Parathyroid adenoma (tissue), 2 donors: Measurements from ENCODE around the gene RBM15B.

ENCODE experiments used
- H2AFZ ChIP-seq: fragments of 300-600 bp; sonication (generic); one replicate; pipeline ENCODE4 v1.7.0; 2017; ENCODE audit warnings: antibody characterized with exemption, mild to moderate bottlenecking
- H3K27ac ChIP-seq: fragments of 300-600 bp; sonication (generic); one replicate; pipeline ENCODE4 v1.7.0; 2017
- H3K27me3 ChIP-seq: fragments of 300-600 bp; sonication (generic); one replicate; pipeline ENCODE4 v1.7.0; 2017; ENCODE audit warnings: low read length; ENCODE audit not compliant: control insufficient read depth, insufficient read depth
- H3K36me3 ChIP-seq: fragments of 300-600 bp; sonication (generic); one replicate; pipeline ENCODE4 v1.7.0; 2017; ENCODE audit warnings: low read length; ENCODE audit not compliant: control insufficient read depth, insufficient read depth
- H3K4me1 ChIP-seq: fragments of 300-600 bp; sonication (generic); one replicate; pipeline ENCODE4 v1.7.0; 2017; ENCODE audit warnings: control low read depth
- H3K4me2 ChIP-seq: fragments of 300-600 bp; sonication (generic); one replicate; pipeline ENCODE4 v1.7.0; 2017; ENCODE audit warnings: low read length
- H3K4me3 ChIP-seq: fragments of 300-600 bp; sonication (generic); one replicate; pipeline ENCODE4 v1.7.0; 2017; ENCODE audit warnings: low read depth, low read length
- H3K79me2 ChIP-seq: fragments of 300-600 bp; sonication (generic); one replicate; pipeline ENCODE4 v1.7.0; 2017; ENCODE audit warnings: control low read depth
- H3K9ac ChIP-seq: fragments of 300-600 bp; sonication (generic); one replicate; pipeline ENCODE4 v1.7.0; 2017; ENCODE audit warnings: mild to moderate bottlenecking
- H3K9me3 ChIP-seq: fragments of 300-600 bp; sonication (generic); one replicate; pipeline ENCODE4 v1.7.0; 2017; ENCODE audit warnings: low read length; ENCODE audit not compliant: control insufficient read depth
- TF ChIP-seq, protein P1 (sequence below): fragments of 300-600 bp; sonication (generic); IDR thresholded peaks from one replicate; pipeline ENCODE4 v1.7.0; 2017; ENCODE audit warnings: antibody characterized with exemption, mild to moderate bottlenecking
- donor health status: primary hyperparathyroidism.

RBM15B gene

DNA sequence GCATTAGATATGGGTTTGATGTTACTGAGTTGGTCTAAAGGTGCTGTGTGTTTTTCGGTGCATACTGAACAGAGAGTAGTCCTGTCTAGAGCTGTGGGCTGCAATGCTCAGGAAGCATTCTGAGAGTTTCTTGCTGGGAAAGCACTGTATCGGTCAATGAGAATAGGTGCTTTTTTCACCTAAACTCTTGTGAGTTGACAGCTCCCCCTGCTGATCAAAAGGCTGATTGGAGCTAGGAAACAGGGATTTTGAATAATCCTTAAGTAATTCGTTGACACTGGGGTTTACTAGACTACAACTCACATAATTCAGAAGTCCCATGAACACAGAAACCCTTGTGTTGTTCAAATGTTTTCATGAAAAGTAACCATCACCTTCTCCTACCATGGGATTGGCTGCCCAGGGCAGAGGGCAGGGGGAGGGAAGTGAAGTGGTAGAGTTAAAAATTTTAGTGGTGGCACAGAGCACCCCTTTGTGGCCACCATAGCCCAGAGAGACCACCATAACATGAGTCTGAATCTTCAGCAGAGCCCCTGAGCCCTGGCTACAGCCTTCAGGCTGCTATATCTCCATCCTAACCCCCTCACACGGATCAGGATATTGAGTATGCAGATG, 19.0 kb upstream of the RBM15B start:
- Histone ChIP-seq H3K9ac (no peak overlapping the region), H3K27me3 (no peaks in the 10 kb centered on the region), H3K9me3 (no peaks in the 10 kb centered on the region), H3K36me3 (no peaks in the 10 kb centered on the region), H2AFZ (no peak overlapping the region), H3K4me2 (no peak overlapping the region), H3K27ac (no peak overlapping the region), H3K4me1 (no peaks in the 10 kb centered on the region), H3K79me2 (no peaks in the 10 kb centered on the region), H3K4me3 (no peak overlapping the region)
- TF ChIP-seq, protein P1, sequence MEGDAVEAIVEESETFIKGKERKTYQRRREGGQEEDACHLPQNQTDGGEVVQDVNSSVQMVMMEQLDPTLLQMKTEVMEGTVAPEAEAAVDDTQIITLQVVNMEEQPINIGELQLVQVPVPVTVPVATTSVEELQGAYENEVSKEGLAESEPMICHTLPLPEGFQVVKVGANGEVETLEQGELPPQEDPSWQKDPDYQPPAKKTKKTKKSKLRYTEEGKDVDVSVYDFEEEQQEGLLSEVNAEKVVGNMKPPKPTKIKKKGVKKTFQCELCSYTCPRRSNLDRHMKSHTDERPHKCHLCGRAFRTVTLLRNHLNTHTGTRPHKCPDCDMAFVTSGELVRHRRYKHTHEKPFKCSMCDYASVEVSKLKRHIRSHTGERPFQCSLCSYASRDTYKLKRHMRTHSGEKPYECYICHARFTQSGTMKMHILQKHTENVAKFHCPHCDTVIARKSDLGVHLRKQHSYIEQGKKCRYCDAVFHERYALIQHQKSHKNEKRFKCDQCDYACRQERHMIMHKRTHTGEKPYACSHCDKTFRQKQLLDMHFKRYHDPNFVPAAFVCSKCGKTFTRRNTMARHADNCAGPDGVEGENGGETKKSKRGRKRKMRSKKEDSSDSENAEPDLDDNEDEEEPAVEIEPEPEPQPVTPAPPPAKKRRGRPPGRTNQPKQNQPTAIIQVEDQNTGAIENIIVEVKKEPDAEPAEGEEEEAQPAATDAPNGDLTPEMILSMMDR: peak; percentile 60

DNA sequence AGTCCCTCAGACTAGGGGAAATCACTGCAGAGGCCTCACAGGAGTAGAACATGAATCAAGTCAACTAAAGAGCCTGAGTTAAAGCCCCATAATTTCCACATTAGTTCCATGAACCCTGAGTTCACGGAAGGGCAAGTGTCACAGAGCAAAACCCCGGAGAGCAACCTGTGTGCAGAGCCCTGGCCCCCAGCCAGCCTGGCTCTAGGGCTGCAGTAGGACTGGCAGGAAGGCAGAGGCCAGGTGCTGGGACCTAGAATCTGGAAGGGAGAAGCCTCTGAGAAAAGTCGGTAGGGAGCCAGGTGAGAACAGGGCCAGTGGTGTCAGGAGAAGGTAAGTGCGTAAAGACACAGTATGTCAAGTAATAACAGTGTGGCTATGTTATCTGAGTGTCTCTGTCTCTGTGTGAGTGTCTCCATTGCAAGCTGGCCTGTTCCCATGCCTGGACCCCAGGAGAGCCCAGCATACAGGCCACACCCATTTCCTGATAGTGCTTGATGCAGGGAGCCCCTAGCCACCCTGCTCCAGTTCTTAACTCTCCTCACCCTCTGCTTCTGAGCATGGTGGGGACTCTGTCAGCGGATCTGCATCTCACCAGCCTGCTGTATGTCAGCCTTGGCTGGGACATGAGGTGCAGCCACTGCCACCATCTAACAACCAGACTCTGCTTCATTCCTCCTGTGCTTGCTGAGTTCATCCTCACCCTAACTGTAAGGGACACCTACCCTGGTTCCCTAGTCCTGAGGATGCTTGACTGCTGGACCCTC, 17.2 kb upstream of the RBM15B start:
- Histone ChIP-seq H3K9ac (no peak overlapping the region), H3K79me2 (no peaks in the 10 kb centered on the region), H2AFZ (no peak overlapping the region), H3K4me2 (no peak overlapping the region), H3K27me3 (no peaks in the 10 kb centered on the region), H3K4me1 (no peaks in the 10 kb centered on the region), H3K36me3 (no peaks in the 10 kb centered on the region), H3K4me3 (no peak overlapping the region), H3K9me3 (no peaks in the 10 kb centered on the region), H3K27ac (no peak overlapping the region)
- TF ChIP-seq, protein P1: no peak

DNA sequence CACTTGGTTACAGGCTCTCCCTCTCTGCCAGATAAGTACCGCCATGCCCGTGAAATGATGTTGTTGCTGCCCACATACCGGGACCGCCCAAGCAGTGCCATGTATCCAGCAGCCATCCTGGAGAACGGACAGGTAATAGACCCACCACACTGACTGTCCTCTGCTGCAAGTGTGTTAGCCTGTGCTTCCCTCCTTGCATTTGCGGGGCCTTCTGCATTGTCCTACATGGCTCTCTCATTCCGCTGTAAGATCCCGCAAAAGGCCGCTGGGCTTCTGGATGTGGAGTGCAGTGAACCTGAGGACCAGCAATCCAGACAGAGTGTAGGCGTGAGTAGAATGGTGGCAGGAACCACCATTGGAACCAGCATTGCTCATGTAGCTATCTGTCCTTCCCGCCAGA, 16.6 kb upstream of the RBM15B start:
- Histone ChIP-seq H3K27ac (no peak overlapping the region), H3K9me3 (no peaks in the 10 kb centered on the region), H3K4me1 (no peaks in the 10 kb centered on the region), H3K4me2 (no peak overlapping the region), H2AFZ (no peak overlapping the region), H3K36me3 (no peaks in the 10 kb centered on the region), H3K4me3 (no peak overlapping the region), H3K9ac (no peak overlapping the region), H3K79me2 (no peaks in the 10 kb centered on the region), H3K27me3 (no peaks in the 10 kb centered on the region)
- TF ChIP-seq, protein P1: no peak

DNA sequence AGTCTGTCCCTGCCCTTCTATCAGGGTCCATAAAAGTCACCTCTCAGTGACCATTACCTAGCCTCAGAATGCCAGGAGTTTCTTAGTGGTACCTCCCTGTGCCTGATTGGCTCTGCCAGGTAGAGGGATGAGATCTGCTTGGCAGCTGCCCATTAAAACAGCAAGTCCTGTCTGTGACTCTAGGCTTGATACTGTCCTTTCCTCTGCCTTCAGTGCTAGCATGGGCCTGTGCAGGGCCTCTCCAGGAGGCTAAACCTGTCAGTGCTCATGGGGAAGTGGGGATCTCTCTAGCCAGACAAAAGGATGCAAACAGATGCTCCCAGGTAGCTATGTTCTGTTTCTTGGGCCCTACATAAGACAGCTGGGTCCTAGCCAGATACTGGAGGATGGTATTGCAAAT, 15.9 kb upstream of the RBM15B start:
- H3K9me3 ChIP-seq: no peaks in the 10 kb centered on the region
- H3K4me3 ChIP-seq: no peak overlapping the region
- no peak overlapping the region for H3K27ac ChIP-seq
- H3K79me2 ChIP-seq: no peaks in the 10 kb centered on the region
- H3K36me3 ChIP-seq: no peaks in the 10 kb centered on the region
- H3K9ac ChIP-seq: no peak overlapping the region
- no peak overlapping the region for H2AFZ ChIP-seq
- H3K4me2 ChIP-seq: no peak overlapping the region
- H3K27me3 ChIP-seq: no peaks in the 10 kb centered on the region
- TF ChIP-seq, protein P1: no peak
- H3K4me1 ChIP-seq: no peaks in the 10 kb centered on the region

DNA sequence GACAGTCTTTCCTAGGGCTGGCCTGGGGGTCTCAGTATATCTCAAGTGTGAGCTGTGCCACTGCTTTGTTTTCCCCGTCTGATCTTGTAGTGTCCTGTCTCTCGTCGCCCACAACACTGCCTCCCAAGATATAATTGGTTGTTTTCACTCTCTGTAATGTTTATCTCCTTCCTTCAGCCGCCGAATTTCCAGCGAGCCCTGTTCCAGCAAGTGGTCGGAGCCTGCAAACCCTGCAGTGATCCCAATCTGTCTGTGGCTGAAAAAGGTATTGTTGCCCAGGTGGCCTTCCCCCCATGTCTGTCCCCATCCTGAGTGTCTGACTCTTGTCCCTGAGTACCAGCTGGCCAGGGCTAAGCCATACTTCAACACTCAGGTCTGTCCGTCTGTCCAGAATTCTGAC, 15.5 kb upstream of the RBM15B start:
- Histone ChIP-seq H3K79me2 (no peaks in the 10 kb centered on the region), H2AFZ (no peak overlapping the region), H3K9ac (no peak overlapping the region), H3K27ac (no peak overlapping the region), H3K4me1 (no peaks in the 10 kb centered on the region), H3K27me3 (no peaks in the 10 kb centered on the region), H3K9me3 (no peaks in the 10 kb centered on the region), H3K4me2 (no peak overlapping the region), H3K36me3 (no peaks in the 10 kb centered on the region), H3K4me3 (no peak overlapping the region)
- TF ChIP-seq, protein P1: no peak
